Adipocyte (in vitro differentiated cells): ENCODE data around the gene DENND1A.

Experiments
- DNase-seq: peaks from one replicate; pipeline ENCODE4 v3.0.0-alpha.2; 2015; ENCODE audit warnings: low read depth
- H3K27me3 ChIP-seq: replicated peaks from 2 replicates; pipeline ENCODE4 v1.7.0; 2013; ENCODE audit warnings: mild to moderate bottlenecking, low read length, moderate library complexity; ENCODE audit not compliant: control insufficient read depth, insufficient read depth
- H3K36me3 ChIP-seq: 2 replicates; pipeline ENCODE4 v1.7.0; 2013; ENCODE audit warnings: low read length, mild to moderate bottlenecking, moderate library complexity; ENCODE audit not compliant: control insufficient read depth, insufficient read depth, severe bottlenecking
- H3K4me1 ChIP-seq: 2 replicates; pipeline ENCODE4 v1.7.0; 2013; ENCODE audit warnings: mild to moderate bottlenecking, low read length, moderate library complexity; ENCODE audit not compliant: control insufficient read depth, insufficient read depth
- H3K4me3 ChIP-seq: 2 replicates; pipeline ENCODE4 v1.7.0; 2013; ENCODE audit warnings: mild to moderate bottlenecking, low read length, moderate library complexity
- H3K9ac ChIP-seq: 2 replicates; pipeline ENCODE4 v1.7.0; 2013; ENCODE audit warnings: mild to moderate bottlenecking, low read length, moderate library complexity
- H3K9me3 ChIP-seq: 2 replicates; pipeline ENCODE4 v1.7.0; 2013; ENCODE audit warnings: mild to moderate bottlenecking, low read length, moderate library complexity; ENCODE audit not compliant: control insufficient read depth

The DENND1A gene

GRCh38 chr9:123414936-123415930 is 514.7 kb downstream of the DENND1A start:
- DNase-seq, result no peak
- Histone ChIP-seq H3K9ac (no peak overlapping the region), H3K36me3 (peaks cover 7% of the 10 kb centered on the region), H3K4me1 (no peaks in the 10 kb centered on the region), H3K4me3 (no peak overlapping the region), H3K27me3 (no peaks in the 10 kb centered on the region), H3K9me3 (no peaks in the 10 kb centered on the region)

- Histone ChIP-seq H3K36me3 (no peaks in the 10 kb centered on the region), H3K4me1 (no peaks in the 10 kb centered on the region), H3K9me3 (no peaks in the 10 kb centered on the region), H3K4me3 (no peak overlapping the region), H3K27me3 (no peaks in the 10 kb centered on the region), H3K9ac (no peak overlapping the region)
- DNase-seq, result no peak
Observed at GRCh38 chr9:123414204-123414603, 515.7 kb downstream of the DENND1A start.

DNA sequence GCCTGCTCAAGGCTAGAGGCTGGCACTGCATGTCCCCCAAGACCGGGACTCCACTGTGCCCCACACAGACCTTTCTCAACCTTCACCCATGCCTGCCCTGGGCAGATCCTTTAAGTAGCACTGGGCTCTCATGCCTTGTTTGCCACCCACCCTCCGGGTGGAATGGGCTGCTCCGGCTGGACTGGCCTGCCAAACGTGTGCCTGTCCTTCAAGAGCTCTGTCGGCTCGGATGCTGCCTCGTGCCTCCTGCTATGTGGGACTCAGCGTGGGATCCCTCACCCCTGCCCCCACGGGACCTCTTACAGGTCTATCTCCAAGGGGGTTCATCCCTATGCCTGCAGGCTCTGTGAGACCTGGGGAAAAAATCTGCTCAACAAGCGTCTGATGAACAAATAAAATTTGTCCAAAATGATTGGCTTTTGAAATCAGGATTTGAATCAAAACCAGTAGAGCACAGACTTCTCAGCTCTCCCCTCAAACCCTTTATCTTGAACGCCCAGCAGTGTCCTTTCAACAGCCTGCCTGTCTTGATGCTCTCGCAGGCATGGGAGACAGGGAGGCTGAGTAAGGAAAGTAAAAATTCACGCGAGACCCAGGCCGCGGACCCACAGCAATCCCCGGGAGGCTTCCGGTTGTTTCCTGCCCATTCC is 517.6 kb downstream of the DENND1A start:
- Histone ChIP-seq H3K27me3 (no peaks in the 10 kb centered on the region), H3K9ac (no peak overlapping the region), H3K36me3 (no peaks in the 10 kb centered on the region), H3K4me1 (no peaks in the 10 kb centered on the region), H3K4me3 (no peak overlapping the region), H3K9me3 (no peaks in the 10 kb centered on the region)
- no peak for DNase-seq

- H3K9ac ChIP-seq, result no peak overlapping the region
- H3K9me3 ChIP-seq, result no peaks in the 10 kb centered on the region
- H3K4me1 ChIP-seq, result no peaks in the 10 kb centered on the region
- H3K27me3 ChIP-seq, result no peaks in the 10 kb centered on the region
- DNase-seq, result no peak
- H3K36me3 ChIP-seq, result no peaks in the 10 kb centered on the region
- no peak overlapping the region for H3K4me3 ChIP-seq
Observed at GRCh38 chr9:123411636-123412035, 518.3 kb downstream of the DENND1A start.

DNA sequence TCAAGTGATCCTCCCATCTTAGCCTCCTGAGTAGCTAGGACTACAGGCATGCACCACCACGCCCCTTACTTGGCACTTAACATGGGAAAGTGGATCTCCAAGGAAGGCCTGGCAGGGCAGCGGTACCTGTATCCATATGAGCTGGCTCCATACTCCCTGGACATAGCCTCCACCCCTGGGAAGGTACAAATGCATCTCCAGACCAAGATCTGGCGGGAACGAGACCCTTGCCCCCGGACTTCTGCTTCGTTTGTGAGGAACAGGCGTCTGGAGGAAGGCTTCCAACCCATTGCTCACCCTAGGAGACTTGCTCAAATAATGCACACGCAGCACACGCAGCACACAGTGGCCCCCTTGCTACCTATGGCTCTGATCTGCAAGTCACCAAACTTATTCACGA is 518.7 kb downstream of the DENND1A start:
- no peaks in the 10 kb centered on the region for H3K9me3 ChIP-seq
- no peaks in the 10 kb centered on the region for H3K4me1 ChIP-seq
- H3K9ac ChIP-seq, result no peak overlapping the region
- H3K27me3 ChIP-seq, result no peaks in the 10 kb centered on the region
- H3K4me3 ChIP-seq, result no peak overlapping the region
- no peak for DNase-seq
- H3K36me3 ChIP-seq, result no peaks in the 10 kb centered on the region

GRCh38 chr9:123410281-123410910 is 519.5 kb downstream of the DENND1A start:
- Histone ChIP-seq H3K27me3 (no peaks in the 10 kb centered on the region), H3K36me3 (no peaks in the 10 kb centered on the region), H3K4me1 (no peaks in the 10 kb centered on the region), H3K9ac (no peak overlapping the region), H3K9me3 (no peaks in the 10 kb centered on the region), H3K4me3 (no peak overlapping the region)
- DNase-seq, result no peak

DNA sequence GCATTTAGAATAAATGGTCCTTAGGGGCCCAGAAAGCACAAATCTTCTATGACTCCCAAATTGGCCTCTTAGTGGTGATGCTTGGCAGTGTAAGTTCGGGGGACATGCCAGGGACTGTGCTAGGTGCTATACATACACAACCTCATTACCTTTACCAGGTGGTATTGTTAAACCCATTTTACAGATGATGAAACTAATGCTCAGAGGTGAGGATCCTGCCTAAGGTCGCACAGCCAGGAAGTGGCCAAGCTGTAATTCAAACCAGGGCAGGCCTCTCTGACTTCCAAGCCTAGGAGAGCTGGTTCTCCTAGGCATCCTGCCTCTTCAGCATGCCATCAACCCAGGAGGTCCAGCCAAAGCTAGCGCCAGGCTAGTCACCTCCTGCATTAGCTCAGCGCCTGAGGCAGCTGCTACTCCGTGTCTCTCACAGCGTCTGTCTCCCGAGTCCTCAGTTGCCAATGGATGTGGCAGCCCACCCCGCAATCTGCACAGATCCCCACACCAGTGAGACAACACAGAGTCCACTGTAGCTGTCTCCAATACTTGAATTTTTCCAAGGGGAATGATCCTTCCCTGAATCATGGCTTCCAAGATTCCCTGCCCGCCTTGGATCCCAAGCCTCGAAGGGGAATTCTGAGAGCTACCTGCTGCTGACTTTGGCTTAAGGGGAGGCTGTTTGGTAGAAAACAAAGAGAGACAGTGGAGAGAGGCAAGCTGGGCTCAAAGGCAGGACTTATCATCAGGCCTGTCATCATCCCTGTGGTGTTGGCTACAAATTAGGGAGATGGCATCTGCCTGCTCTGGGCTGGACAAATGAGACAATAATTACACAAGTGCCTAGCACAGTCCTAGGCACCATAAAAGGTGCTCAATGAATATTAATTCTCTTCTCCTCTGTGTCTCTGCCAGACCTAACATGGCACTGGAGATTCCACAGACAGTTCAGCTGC is 521.3 kb downstream of the DENND1A start:
- H3K4me1 ChIP-seq, result no peaks in the 10 kb centered on the region
- no peak overlapping the region for H3K4me3 ChIP-seq

GRCh38 chr9:123407217-123407851 is 522.6 kb downstream of the DENND1A start:
- no peak for DNase-seq
- Histone ChIP-seq H3K9ac (no peak overlapping the region), H3K4me3 (no peak overlapping the region)

More for the DNA sequence above, 521.3 kb downstream of the DENND1A start:
- DNase-seq, result no peak
- Histone ChIP-seq H3K9me3 (no peaks in the 10 kb centered on the region), H3K36me3 (no peaks in the 10 kb centered on the region), H3K9ac (no peak overlapping the region), H3K27me3 (no peaks in the 10 kb centered on the region)

GRCh38 chr9:123406691-123407216 is 523.2 kb downstream of the DENND1A start:
- Histone ChIP-seq H3K9me3 (no peaks in the 10 kb centered on the region), H3K4me1 (no peaks in the 10 kb centered on the region), H3K27me3 (no peaks in the 10 kb centered on the region), H3K36me3 (no peaks in the 10 kb centered on the region), H3K4me3 (no peak overlapping the region), H3K9ac (no peak overlapping the region)
- DNase-seq, result no peak

More at GRCh38 chr9:123407217-123407851, 522.6 kb downstream of the DENND1A start:
- Histone ChIP-seq H3K27me3 (no peaks in the 10 kb centered on the region), H3K4me1 (no peaks in the 10 kb centered on the region), H3K9me3 (no peaks in the 10 kb centered on the region), H3K36me3 (no peaks in the 10 kb centered on the region)

- DNase-seq, result no peak
- H3K4me1 ChIP-seq, result no peaks in the 10 kb centered on the region
Observed at GRCh38 chr9:123406016-123406415, 523.9 kb downstream of the DENND1A start.

More at GRCh38 chr9:123406016-123406415, 523.9 kb downstream of the DENND1A start:
- H3K27me3 ChIP-seq, result no peaks in the 10 kb centered on the region
- no peak overlapping the region for H3K9ac ChIP-seq
- H3K36me3 ChIP-seq, result no peaks in the 10 kb centered on the region
- H3K4me3 ChIP-seq, result no peak overlapping the region
- H3K9me3 ChIP-seq, result no peaks in the 10 kb centered on the region
